Body of pancreas (tissue), 4 donors: ENCODE results near the gene CTNNB1. TPM values are rescaled to one million over a fixed set of nuclear protein-coding genes. Genes with fewer than 3 reads are reported as not detected.
"Not testable (repeated sequence)": the region's sequence is repeated elsewhere in the genome, so short reads cannot be mapped to it uniquely, and the experiment has no call there.

Experiments used
- ATAC-seq: fragments of 150-250 bp; one replicate; pipeline ENCODE4 v1.9.1; 2016
- DNase-seq, 4 donors: peaks; one replicate each; pipeline ENCODE4 v3.0.0-alpha.2; 2019
- H3K27ac ChIP-seq, 4 donors: fragments of 200-600 bp; sonication (generic); 1 replicate in 3 of 4; 2 replicates in 1 of 4; pipeline versions ENCODE4 v1.5.1 to v1.6.1; 2016 to 2019; ENCODE audit warnings: mild to moderate bottlenecking in 1 of 4, mixed read lengths in 1 of 4, moderate library complexity in 1 of 4
- H3K27me3 ChIP-seq, 2 donors: fragments of 200-600 bp; sonication (generic); one replicate each; pipeline ENCODE4 v1.6.0; 2016; ENCODE audit warnings: mild to moderate bottlenecking in 1 of 2
- H3K36me3 ChIP-seq, 2 donors: fragments of 200-600 bp; sonication (generic); replicated peaks in 1 of 2; 2 replicates each; pipeline ENCODE4 v1.5.1; 2016; ENCODE audit warnings: low read depth in 2 of 2; ENCODE audit not compliant: insufficient read depth in 1 of 2
- H3K4me1 ChIP-seq: fragments of 200-600 bp; sonication (generic); one replicate; pipeline ENCODE4 v1.6.0; 2016
- H3K4me3 ChIP-seq, 2 donors: fragments of 200-600 bp; sonication (generic); 1 replicate in 1 of 2; 2 replicates in 1 of 2; pipeline ENCODE4 v1.5.1; 2016 to 2019
- H3K9me3 ChIP-seq, 3 donors: fragments of 200-600 bp; sonication (generic); 1 replicate in 2 of 3; 2 replicates in 1 of 3; pipeline ENCODE4 v1.5.1; 2016
- POLR2A ChIP-seq, 3 donors: fragments of 450-650 bp; IDR thresholded peaks; one replicate each; pipeline ENCODE4 v1.6.1; 2016; ENCODE audit warnings: antibody characterized with exemption in 3 of 3, mild to moderate bottlenecking in 2 of 3
- WGBS, 2 donors: methylation state at CpG; one replicate each; pipeline ENCODE4 v1.1.5; 2017; 5-methylcytosine and 5-hydroxymethylcytosine counted together
- intact Hi-C: fragments of 100-400 bp; cut with DNase I; formaldehyde crosslinking; loops from one replicate; pipeline ENCODE4 v1.15.1; 2023
- small RNA-seq: library from RNA; depleted of rRNA; stranded (forward); fragments of <200 nt; gene quantifications from one replicate; pipeline ENCODE3, GENCODE V24; 2016
- total RNA-seq, 2 donors: library from RNA; depleted of rRNA; stranded (reverse); fragments of >200 nt; gene quantifications; one replicate each; pipeline ENCODE4 v1.1.0, GENCODE V29; 2016
- TF ChIP-seq, protein P1 (sequence below), 7 experiments: fragments of 450-650 bp in 4 of 7; fragments of 200-600 bp in 3 of 7; sonication (generic) in 3 of 7; IDR thresholded peaks; one replicate each; pipeline ENCODE4 v1.5.1; 2016 to 2019; ENCODE audit warnings: antibody characterized with exemption in 7 of 7

CTNNB1 gene
- total RNA-seq, 2 donors from 2014 or later, result 144 to 266 TPM

DNA sequence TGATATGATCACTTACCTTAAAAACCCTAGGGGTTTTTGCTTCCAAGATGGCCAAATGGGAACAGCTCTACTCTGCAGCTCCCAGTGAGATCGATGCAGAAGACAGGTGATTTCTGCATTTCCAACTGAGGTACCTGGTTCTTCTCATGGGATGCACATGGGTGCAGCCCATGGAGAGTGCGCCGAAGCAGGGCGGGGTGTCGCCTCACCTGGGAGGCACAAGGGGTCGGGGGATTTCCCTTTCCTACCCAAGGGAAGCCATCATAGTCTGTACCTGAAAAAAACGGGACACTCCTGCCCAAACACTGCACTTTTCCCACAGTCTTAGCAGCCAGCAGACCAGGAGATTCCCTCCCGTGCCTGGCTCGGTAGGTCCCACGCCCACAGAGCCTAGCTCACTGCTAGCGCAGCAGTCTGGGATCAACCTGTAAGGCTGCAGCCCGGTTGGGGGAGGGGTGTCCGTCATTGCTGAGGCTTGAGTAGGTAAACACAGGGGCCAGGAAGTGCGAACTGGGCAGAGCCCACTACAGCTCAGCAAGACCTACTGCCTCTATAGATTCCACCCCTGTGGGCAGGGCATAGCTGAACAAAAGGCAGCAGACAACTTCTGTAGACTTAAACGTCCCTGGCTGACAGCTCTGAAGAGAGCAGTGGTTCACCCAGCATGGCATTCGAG is 78.6 kb downstream of the CTNNB1 start:
- intact Hi-C loops, result no loop called here
- Histone ChIP-seq H3K27ac (no peak overlapping the region), H3K4me1 (no peaks in the 10 kb centered on the region), H3K4me3 (no peak overlapping the region), H3K27me3 (no peaks in the 10 kb centered on the region), H3K9me3 (no peaks in the 10 kb centered on the region), H3K36me3 (no peaks in the 10 kb centered on the region)
- DNase-seq (no peak), ATAC-seq (no peak)
- TF ChIP-seq, protein P1, sequence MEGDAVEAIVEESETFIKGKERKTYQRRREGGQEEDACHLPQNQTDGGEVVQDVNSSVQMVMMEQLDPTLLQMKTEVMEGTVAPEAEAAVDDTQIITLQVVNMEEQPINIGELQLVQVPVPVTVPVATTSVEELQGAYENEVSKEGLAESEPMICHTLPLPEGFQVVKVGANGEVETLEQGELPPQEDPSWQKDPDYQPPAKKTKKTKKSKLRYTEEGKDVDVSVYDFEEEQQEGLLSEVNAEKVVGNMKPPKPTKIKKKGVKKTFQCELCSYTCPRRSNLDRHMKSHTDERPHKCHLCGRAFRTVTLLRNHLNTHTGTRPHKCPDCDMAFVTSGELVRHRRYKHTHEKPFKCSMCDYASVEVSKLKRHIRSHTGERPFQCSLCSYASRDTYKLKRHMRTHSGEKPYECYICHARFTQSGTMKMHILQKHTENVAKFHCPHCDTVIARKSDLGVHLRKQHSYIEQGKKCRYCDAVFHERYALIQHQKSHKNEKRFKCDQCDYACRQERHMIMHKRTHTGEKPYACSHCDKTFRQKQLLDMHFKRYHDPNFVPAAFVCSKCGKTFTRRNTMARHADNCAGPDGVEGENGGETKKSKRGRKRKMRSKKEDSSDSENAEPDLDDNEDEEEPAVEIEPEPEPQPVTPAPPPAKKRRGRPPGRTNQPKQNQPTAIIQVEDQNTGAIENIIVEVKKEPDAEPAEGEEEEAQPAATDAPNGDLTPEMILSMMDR (IDR thresholded peaks at IDR 0.05), result no peak
- no peak for TF ChIP-seq POLR2A (IDR thresholded peaks at IDR 0.05)
- 48 to 70% methylated on average over 11 to 16 of the region's 16 CpGs for WGBS, 2 donors

DNA sequence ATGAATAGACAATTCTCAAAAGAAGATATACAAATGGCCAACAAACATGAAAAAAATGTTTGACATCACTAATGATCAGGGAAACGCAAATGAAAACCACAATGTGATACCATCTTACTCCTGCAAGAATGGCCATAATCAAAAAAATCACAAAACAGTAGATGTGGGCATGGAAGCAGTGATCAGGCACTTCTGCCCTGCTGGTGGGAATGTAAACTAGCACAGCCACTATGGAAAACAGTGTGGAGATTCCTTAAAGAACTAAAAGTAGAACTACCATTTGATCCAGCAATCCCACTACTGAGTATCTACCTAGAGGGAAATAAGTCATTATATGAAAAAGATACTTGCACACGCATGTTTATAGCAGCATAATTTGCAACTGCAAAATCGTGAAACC is 85.6 kb downstream of the CTNNB1 start:
- H3K36me3 ChIP-seq, H3K4me3 ChIP-seq, H3K4me1 ChIP-seq, H3K27me3 ChIP-seq, DNase-seq, ATAC-seq, H3K27ac ChIP-seq, intact Hi-C loops, H3K9me3 ChIP-seq: not testable (repeated sequence)
- 74% methylated on average over 3 of the region's 3 CpGs for WGBS, 2 donors

DNA sequence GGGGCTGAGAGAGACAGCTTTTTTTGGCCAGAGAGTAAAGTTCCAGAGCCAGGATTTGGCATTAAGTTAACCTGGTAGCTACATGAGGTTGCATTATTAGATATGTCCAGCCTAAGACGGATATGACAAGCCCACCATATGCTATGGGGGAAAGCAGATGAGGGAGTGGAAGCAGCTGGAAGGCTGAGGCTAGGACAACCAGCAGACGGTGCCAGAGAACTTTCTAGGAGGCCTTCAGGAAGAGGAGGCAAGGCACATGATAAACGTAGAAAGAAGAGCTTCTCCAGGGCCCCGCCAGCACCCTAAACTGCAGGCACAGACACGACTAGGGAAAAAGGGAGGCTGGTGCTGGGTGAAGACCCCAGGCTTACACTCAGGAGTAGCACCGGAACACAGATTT is 87.0 kb downstream of the CTNNB1 start:
- ATAC-seq, result no peak
- TF ChIP-seq POLR2A (IDR thresholded peaks at IDR 0.05), result no peak
- TF ChIP-seq, protein P1 (IDR thresholded peaks at IDR 0.05), result no peak
- Histone ChIP-seq H3K27me3 (no peaks in the 10 kb centered on the region), H3K4me3 (no peak overlapping the region), H3K9me3 (no peaks in the 10 kb centered on the region), H3K36me3 (no peaks in the 10 kb centered on the region), H3K4me1 (no peaks in the 10 kb centered on the region), H3K27ac (no peak overlapping the region)
- no peak for DNase-seq
- intact Hi-C loops, result no loop called here
- WGBS, 2 donors, result 83% methylated on average over 6 of the region's 6 CpGs

DNA sequence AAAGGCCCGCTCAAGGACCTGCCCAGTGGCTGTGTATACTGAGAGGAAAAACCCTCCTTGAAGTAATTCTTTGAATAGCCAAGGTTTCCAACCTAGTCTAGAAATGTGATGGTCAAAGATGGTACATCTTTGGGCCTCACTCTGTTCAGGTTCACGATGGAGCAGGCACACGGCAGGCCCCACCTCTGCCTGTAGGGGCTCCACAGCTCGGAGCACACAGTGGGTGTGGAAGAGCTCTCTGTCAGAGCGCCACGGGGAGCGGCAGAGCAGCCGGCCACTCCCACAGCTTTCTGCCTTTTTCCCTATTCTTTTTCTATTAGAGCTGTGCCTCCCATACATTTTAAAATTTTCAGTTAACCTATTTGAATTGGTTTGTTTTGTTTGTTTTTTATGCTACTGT is 89.5 kb downstream of the CTNNB1 start:
- H3K27me3 ChIP-seq, result no peaks in the 10 kb centered on the region
- no peak overlapping the region for H3K4me3 ChIP-seq
- intact Hi-C loops, result no loop called here
- H3K9me3 ChIP-seq, result no peaks in the 10 kb centered on the region
- H3K27ac ChIP-seq, result no peak overlapping the region
- 92 to 96% methylated on average over 7 to 8 of the region's 8 CpGs for WGBS, 2 donors
- TF ChIP-seq, protein P1 (IDR thresholded peaks at IDR 0.05), result no peak
- no peak for TF ChIP-seq POLR2A (IDR thresholded peaks at IDR 0.05)
- H3K36me3 ChIP-seq, result no peaks in the 10 kb centered on the region
- DNase-seq, result no peak
- no peaks in the 10 kb centered on the region for H3K4me1 ChIP-seq
- ATAC-seq, result no peak

Small RNA genes within 50 kb of the gene (small RNA-seq; reads per million reads assigned to genes)
- gene MRPS31P1, result not detected
